Stimulated activated CD8-positive, alpha-beta memory T cell treated with anti-CD3 and anti-CD28 coated beads, Interleukin-12 subunit alpha, Interleukin-12 subunit beta, amount 100 ng/mL, for 1 hour (primary cell): ENCODE results near the gene VAPB.
"Not testable (repeated sequence)": the region's sequence is repeated elsewhere in the genome, so short reads cannot be mapped to it uniquely, and the experiment has no call there.

Source experiments
- DNase-seq: peaks from one replicate; pipeline ENCODE4 v3.0.0-alpha.2; 2020; ENCODE audit warnings: low read depth

VAPB gene

DNA sequence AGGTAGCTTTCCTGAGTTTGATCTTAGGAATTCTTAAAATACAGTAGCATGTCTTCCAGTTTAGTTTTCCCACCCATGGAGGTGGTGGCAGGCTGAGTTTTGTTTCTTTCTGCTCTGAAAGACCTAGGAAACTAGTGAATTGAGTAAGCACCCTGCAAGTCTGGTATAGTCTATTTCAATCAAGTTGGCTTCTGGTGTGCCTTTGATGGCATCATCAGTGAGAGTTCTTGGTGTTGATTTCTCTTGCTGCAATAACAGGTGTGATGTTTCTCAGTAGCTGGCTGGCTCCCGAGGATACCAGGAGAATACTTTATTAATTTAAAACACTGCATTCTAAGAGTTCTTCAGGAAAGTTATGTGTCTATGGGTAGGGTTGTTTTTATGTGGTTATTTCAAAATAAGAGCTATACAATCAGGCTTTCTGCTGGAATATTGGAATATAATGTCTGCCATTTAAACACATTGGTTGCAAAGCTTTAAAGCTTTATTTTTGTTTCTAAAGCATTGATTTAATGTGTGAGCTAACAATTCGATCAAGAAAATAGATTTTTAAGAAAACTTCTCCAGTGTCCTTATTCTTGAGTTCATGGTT, 19.0 kb downstream of the VAPB start:
- DNase-seq: no peak

DNA sequence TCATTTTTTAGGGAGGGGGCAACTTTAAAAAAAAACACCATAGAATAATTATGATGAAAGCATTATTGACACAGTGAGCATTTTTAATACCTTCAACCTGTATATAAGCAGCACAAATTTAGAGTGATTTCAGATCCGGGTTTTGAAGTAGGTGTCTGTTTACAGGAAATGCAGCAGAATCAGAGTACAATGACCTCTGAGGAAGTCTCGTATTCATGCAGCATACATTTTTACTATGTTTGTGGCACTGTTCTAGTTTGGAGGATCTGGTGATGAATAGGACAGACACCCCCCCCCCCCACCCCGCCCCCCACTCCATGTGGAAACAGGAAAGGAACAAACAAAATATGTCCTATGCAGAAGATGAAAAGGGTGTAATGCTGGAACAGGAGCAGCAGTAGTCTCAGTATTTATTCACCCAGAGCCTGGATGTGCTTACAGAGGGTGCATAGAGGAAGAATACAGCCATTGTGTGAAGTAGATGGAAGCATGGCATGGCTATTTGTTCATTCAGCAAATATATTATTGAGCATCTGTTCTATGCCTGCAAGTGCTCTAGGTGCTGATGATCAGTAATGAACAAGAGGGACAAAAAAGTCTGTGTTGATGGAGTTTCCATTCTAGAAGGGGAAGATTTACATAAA, 19.7 kb downstream of the VAPB start:
- DNase-seq: no peak

- not testable (repeated sequence) for DNase-seq
Measured at GRCh38 chr20:58414216-58414615, 25.2 kb downstream of the VAPB start.

- DNase-seq: not testable (repeated sequence)
Measured at GRCh38 chr20:58414786-58415185, 25.8 kb downstream of the VAPB start.

GRCh38 chr20:58416057-58416456, 27.0 kb downstream of the VAPB start:
- no peak for DNase-seq

DNA sequence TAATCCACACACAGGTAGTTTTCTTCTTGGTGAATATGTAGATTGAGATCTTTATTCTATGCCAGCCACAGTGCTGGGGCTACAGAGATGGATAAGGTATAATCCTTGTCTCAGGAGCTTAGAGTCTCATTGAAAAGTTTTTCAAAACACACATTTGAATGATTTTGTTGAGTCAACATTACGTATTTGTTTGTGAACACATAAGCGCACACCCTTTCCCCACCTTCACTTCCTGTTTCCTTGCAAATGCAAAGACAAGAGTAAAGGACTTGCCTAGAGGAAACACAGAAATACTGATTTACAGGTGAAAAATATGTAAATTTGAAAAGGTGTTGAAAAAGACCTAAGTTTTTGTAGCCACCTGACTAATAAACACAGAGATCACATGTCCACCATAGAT, 27.8 kb downstream of the VAPB start:
- no peak for DNase-seq

DNA sequence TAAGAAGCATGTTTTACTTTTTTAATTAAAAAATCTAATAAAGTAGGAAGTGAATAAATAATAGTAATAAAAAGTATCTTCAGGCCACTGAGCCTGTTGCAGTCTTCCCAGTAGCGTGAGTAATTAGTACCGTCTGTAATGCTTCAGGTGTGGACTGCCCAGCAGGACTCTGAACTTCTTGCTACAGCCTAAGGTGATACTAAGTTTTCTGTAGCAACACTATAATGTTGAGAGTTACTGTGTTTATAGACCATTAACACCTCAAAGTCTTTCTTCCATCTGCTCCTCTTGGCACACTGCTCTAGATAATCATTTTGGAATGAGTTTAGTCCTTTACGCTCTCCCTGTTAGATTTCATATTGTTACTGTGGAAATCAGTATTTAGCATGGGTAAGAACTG, 28.4 kb downstream of the VAPB start:
- no peak for DNase-seq

- no peak for DNase-seq
Measured at GRCh38 chr20:58418949-58419748, 30.1 kb downstream of the VAPB start.

- no peak for DNase-seq
Measured at GRCh38 chr20:58420798-58421496, 31.9 kb downstream of the VAPB start.

GRCh38 chr20:58421497-58421850, 32.4 kb downstream of the VAPB start:
- no peak for DNase-seq

DNA sequence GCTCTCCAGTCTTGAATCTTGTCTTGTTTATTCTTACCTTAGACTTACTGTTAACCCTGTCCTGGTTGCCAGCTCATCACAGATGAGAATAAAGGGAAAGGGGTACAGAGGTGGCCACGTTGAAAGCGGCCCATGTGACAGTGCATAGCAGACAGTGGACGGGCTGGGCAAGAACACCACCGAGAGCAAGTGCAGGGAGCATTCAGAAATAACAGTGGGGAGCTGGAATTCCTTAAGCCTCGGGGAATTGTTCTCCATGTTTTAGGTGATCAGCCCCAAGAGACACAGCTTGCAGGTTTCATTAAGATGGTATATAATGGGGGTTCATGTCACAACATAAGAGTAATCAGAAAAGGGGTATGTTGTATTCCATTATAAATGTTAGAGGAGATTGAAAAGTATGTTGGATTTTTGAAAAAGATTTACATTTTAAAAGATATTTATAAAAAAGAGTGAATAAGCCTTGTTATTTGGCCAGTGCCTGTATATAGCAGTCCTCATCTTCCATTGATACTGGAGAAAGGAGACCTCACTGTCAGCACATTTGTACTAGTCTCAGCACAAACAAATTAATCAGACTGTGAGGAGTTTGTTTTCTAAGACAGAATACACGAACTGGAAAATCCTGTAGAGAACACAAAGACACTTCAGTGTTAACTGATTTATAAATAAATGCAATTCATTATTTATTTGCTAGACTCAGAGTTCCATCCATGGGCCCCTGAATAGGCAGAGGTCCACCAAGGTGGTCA, 35.4 kb downstream of the VAPB start:
- DNase-seq: no peak

DNA sequence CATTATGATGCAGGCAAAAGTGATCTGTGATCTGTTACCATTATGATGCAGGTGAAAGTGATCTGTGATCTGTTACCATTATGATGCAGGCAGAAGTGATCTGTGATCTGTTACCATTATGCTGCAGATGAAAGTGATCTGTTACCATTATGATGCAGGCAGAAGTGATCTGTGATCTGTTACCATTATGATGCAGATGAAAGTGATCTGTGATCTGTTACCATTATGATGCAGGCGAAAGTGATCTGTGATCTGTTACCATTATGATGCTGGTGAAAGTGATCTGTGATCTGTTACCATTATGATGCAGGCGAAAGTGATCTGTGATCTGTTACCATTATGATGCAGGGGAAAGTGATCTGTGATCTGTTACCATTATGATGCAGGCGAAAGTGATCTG, 38.5 kb downstream of the VAPB start:
- not testable (repeated sequence) for DNase-seq

DNA sequence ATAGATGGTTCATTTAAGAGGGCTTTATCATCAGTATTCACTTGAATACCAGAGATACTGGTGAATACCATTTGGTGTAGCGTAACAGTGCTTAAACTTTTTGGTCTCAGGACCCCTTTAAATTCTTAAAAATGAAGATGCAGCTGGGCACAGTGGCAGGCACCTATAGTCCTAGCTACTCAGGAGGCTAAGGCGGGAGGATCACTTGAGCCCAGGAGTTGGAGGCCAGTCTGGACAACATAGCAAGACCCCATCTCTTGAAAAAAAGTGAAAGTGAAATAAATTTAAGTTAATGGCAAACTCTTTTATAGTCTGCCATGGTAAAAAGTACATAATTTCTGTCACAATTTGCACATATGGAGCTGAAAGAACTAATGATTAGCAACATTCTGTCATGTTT, 39.3 kb downstream of the VAPB start:
- DNase-seq: no peak

- DNase-seq: no peak
Measured at GRCh38 chr20:58429303-58429702, 40.3 kb downstream of the VAPB start.

DNA sequence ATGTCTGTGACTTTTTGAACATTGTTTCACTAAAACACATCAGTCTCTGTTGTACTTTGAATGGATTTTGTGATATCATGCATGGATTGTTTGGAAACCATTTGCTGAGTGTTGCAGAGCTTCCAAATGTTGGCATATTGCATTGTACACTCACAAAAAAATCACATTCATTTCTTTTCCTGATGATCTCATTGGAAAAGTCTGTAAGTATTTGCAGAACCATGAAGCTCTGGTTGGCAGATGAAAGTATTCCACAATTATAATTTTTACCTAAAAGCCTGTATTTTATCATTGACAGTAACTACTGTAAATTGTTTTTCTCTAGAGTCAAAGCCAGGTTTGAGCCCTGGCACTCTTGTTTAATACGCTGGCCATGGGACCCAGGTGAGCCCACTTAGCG, 42.1 kb downstream of the VAPB start:
- DNase-seq: no peak

DNA sequence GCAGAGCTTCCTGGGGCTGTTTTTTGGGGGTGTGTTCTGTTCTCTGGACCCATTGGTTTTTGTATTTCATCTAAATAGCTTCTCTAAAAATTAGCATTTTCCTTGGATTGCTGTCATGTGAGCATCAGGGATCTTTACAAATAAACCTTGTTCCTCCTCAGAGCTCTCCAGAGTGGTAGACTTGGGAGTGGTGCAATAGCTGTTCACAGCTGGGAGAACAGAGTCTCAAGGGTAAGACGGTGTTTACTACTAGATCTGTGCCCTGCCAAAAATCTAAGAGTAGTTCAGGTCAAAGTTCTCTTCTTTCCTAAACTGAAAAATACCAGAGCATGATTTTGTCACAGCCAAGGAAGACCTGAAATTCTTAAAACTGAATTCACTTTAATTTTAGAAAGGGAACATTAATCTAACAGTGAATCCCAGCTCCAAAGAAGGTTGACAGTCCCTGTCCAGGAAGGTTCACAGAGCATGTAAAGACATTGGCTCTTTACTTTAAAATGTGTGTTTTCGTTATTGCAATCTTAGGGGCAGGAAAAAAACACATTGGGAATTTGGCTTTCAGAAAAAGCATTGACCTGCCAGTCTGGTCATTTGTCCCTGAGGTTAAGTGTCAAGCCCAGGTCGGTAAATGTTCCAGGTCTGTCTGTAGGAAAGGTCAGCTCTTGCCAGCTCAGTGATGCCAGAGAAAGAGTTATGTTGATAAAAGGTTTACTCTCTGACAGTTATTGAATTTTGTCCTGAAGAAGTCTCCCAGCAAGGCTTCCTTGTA, 43.3 kb downstream of the VAPB start:
- no peak for DNase-seq

GRCh38 chr20:58433029-58433647, 44.1 kb downstream of the VAPB start:
- no peak for DNase-seq

GRCh38 chr20:58433759-58434158, 44.7 kb downstream of the VAPB start:
- DNase-seq: no peak

GRCh38 chr20:58434326-58434725, 45.3 kb downstream of the VAPB start:
- DNase-seq: no peak

- DNase-seq: no peak
Measured at GRCh38 chr20:58435237-58435636, 46.2 kb downstream of the VAPB start.
